Gastrocnemius medialis (tissue), 4 donors: ENCODE measurements around the gene CCDC38. TPM values are rescaled to one million over a fixed set of nuclear protein-coding genes. Genes with fewer than 3 reads are reported as not detected.

Experiments used
- ATAC-seq, 2 donors: fragments of 150-250 bp; one replicate each; pipeline ENCODE4 v1.9.1; 2016
- DNase-seq, 2 donors: peaks; one replicate each; pipeline ENCODE4 v3.0.0-alpha.2; 2019
- H3K27ac ChIP-seq, 4 donors: fragments of 200-600 bp; sonication (generic); 1 replicate in 1 of 4; 2 replicates in 3 of 4; pipeline ENCODE4 v1.5.1; 2016 to 2018; ENCODE audit warnings: mild to moderate bottlenecking in 2 of 4, moderate library complexity in 1 of 4
- H3K27me3 ChIP-seq, 3 donors: fragments of 200-600 bp; sonication (generic) in 2 of 3; 1 replicate in 1 of 3; 2 replicates in 2 of 3; pipeline versions ENCODE4 v1.5.1 to v1.6.0; 2016 to 2019; ENCODE audit warnings: mild to moderate bottlenecking in 1 of 3, moderate library complexity in 1 of 3
- H3K36me3 ChIP-seq, 2 donors: fragments of 200-600 bp; sonication (generic) in 1 of 2; one replicate each; pipeline ENCODE4 v1.5.1; 2017 to 2018
- H3K4me1 ChIP-seq, 2 donors: fragments of 200-600 bp; sonication (generic) in 1 of 2; one replicate each; pipeline ENCODE4 v1.5.1; 2016 to 2017; ENCODE audit warnings: mild to moderate bottlenecking in 2 of 2
- H3K4me3 ChIP-seq, 4 donors: fragments of 200-600 bp; sonication (generic) in 3 of 4; 1 replicate in 1 of 4; 2 replicates in 3 of 4; pipeline ENCODE4 v1.5.1; 2016 to 2019; ENCODE audit warnings: mild to moderate bottlenecking in 2 of 4
- H3K9me3 ChIP-seq, 3 donors: fragments of 200-600 bp; sonication (generic) in 2 of 3; 1 replicate in 1 of 3; 2 replicates in 2 of 3; pipeline ENCODE4 v1.5.1; 2016 to 2019
- POLR2A ChIP-seq, 2 donors: fragments of 450-650 bp; IDR thresholded peaks; one replicate each; pipeline ENCODE4 v1.6.1; 2017; ENCODE audit warnings: antibody characterized with exemption in 2 of 2, mild to moderate bottlenecking in 2 of 2, moderate library complexity in 2 of 2
- in situ Hi-C, 4 donors: fragments of 200-750 bp; cut with MboI; loops; one replicate each; pipeline versions ENCODE4 v1.15.0 to v1.8.0; 2017; ENCODE audit warnings: low sequenced_read_pairs in 4 of 4
- intact Hi-C: fragments of 100-400 bp; cut with DNase I; formaldehyde crosslinking; loops from one replicate; pipeline ENCODE4 v1.15.1; 2023; ENCODE audit warnings: low total_unique reads
- total RNA-seq, 4 donors: library from RNA; depleted of rRNA; stranded (reverse); fragments of >200 nt; gene quantifications; one replicate each; pipeline versions ENCODE4 v1.1.0 to v1.2.3, GENCODE V29; 2016
- TF ChIP-seq, protein P1 (sequence below), 5 experiments: fragments of 450-650 bp in 3 of 5; fragments of 200-600 bp in 2 of 5; sonication (generic) in 2 of 5; IDR thresholded peaks in 4 of 5; conservative IDR thresholded peaks in 1 of 5; 1 replicate in 4 of 5; 2 replicates in 1 of 5; pipeline ENCODE4 v1.5.1; 2016 to 2019; ENCODE audit warnings: antibody characterized with exemption in 5 of 5, mild to moderate bottlenecking in 3 of 5, moderate library complexity in 3 of 5

Gene CCDC38
- total RNA-seq, 4 donors from 2014 or later: not detected

DNA sequence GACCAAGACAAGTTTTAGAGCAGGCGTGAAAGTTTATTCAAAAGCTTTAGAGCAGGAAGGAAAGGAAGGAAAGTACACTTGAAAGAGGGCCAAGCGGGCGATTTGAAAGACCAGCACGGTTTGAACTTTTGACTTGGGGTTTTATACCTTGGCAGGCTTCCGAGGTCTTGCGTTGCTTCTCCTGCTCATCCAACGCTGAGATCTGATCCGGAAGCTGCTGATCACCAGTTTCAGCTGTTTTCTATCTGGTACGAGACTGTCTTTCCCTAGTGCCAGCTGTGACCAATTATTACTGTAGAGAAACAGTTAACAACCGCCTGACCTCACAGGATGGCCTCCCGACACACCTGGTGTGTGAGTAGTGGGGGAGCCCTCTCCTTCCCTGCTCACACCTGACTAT is 104.3 kb downstream of the CCDC38 start:
- intact Hi-C loops: no loop called here

DNA sequence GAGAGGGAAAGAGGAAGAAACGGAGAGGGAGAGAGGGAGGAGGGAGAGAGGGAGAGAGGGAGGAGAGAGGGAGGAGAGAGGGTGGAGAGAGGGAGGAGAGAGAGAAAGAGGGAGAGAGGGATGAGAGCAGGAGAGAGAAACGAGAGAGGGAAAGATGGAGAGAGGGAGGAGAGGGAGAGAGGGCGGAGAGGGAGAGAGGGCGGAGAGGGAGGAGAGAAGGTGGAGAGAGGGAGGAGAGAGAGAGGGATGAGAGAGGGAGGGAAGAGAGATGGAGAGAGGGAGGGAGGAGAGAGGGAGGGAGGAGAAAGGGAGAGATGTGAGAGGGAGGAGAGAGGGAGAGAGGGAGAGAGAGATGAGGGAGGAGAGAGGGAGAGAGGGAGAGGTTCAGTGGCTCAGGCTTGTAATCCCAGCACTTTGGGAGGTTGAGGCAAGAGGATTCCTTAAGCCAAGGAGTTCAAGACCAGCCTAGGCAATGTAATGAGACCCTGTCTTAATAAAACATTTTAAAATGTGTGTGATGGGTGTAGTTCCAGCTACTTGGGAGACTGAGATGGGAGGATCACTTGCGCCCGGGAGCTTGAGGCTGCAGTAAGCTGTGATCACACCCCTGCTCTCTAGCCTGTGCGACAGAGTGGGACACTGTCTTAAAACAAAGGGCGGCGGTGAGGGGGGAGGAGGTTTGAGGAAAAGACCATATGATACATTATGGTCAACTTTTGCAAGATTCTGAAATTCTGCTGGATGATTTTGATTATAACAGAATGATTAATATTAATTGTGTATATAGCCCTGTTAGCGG is 105.0 kb downstream of the CCDC38 start:
- TF ChIP-seq, protein P1, sequence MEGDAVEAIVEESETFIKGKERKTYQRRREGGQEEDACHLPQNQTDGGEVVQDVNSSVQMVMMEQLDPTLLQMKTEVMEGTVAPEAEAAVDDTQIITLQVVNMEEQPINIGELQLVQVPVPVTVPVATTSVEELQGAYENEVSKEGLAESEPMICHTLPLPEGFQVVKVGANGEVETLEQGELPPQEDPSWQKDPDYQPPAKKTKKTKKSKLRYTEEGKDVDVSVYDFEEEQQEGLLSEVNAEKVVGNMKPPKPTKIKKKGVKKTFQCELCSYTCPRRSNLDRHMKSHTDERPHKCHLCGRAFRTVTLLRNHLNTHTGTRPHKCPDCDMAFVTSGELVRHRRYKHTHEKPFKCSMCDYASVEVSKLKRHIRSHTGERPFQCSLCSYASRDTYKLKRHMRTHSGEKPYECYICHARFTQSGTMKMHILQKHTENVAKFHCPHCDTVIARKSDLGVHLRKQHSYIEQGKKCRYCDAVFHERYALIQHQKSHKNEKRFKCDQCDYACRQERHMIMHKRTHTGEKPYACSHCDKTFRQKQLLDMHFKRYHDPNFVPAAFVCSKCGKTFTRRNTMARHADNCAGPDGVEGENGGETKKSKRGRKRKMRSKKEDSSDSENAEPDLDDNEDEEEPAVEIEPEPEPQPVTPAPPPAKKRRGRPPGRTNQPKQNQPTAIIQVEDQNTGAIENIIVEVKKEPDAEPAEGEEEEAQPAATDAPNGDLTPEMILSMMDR (IDR thresholded peaks at IDR 0.05 in 4 of 5, conservative IDR thresholded peaks at IDR 0.05 in 1 of 5): no peak
- TF ChIP-seq POLR2A (IDR thresholded peaks at IDR 0.05): no peak
- Histone ChIP-seq H3K27me3 (peaks cover 0 to 4% (median 0%) of the 10 kb centered on the region in 3 donors), H3K4me3 (no peak overlapping the region), H3K9me3 (no peaks in the 10 kb centered on the region), H3K36me3 (no peaks in the 10 kb centered on the region), H3K27ac (no peak overlapping the region), H3K4me1 (peaks cover 0 to 4% of the 10 kb centered on the region in 2 donors)
- no peak for DNase-seq
- intact Hi-C loops: no loop called here
- no peak for ATAC-seq
- in situ Hi-C loops: no loop called here

More for the DNA sequence above, 104.3 kb downstream of the CCDC38 start:
- ATAC-seq: no peak
- in situ Hi-C loops: no loop called here
- H3K4me3 ChIP-seq: no peak overlapping the region
- TF ChIP-seq, protein P1 (IDR thresholded peaks at IDR 0.05 in 4 of 5, conservative IDR thresholded peaks at IDR 0.05 in 1 of 5): no peak
- TF ChIP-seq POLR2A (IDR thresholded peaks at IDR 0.05): no peak
- H3K36me3 ChIP-seq: no peaks in the 10 kb centered on the region
- no peak overlapping the region for H3K27ac ChIP-seq
- peaks cover 0 to 4% (median 0%) of the 10 kb centered on the region in 3 donors for H3K27me3 ChIP-seq
- peaks cover 0 to 4% of the 10 kb centered on the region in 2 donors for H3K4me1 ChIP-seq
- DNase-seq: no peak
- no peaks in the 10 kb centered on the region for H3K9me3 ChIP-seq

DNA sequence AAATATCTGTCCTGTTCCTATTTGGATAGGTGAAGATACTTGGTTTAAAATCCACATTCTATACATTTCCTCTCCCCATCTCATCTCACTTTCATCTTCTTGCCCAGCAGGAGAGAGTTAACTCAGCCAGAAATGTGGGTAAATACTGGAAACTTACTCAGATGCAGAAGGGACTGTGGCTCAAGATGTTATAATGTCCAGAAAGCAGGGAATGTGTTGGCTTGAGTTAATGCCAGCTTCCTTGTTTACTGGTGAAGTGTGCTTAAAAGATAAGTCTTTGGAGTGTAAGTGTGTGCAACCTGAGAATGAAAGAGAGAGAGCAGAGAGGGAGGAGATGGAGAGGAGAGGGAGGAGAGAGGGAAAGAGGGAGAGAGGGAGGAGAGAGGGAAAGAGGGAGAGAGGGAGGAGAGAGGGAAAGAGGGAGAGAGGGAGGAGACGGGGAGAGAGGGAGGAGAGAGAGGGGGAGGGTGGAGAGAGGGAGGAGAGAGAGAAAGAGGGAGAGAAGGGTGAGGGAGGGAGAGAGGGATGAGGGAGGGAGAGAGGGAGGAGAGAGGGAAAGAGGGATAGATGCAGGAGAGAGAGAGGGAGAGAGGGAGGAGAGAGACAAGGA is 105.7 kb downstream of the CCDC38 start:
- TF ChIP-seq, protein P1 (IDR thresholded peaks at IDR 0.05 in 4 of 5, conservative IDR thresholded peaks at IDR 0.05 in 1 of 5): no peak
- TF ChIP-seq POLR2A (IDR thresholded peaks at IDR 0.05): no peak

DNA sequence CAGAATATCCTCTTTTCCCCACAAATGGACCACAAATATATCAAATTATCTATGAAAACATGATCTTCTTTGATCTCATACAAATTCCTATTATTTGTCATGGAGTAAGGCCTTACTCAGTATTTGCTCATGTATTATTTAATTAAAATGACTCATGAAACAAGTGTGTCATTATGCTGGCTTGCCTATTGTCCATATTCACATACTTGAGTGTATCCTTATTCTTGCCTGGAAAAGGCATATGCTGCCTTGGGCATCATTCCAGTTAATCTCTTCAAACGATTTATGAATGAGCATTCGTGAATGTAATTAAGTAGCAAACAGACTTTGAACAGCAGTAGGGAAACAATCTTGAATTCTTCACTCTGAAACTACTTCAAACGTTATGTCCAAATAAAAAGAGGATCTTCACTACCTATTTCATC is 106.2 kb downstream of the CCDC38 start:
- Histone ChIP-seq H3K27ac (no peak overlapping the region), H3K4me3 (no peak overlapping the region), H3K9me3 (no peaks in the 10 kb centered on the region), H3K36me3 (no peaks in the 10 kb centered on the region), H3K4me1 (peaks cover 0 to 4% of the 10 kb centered on the region in 2 donors), H3K27me3 (peaks cover 0 to 4% (median 0%) of the 10 kb centered on the region in 3 donors)
- ATAC-seq: no peak
- in situ Hi-C loops (no loop called here), intact Hi-C loops (no loop called here)
- no peak for TF ChIP-seq POLR2A (IDR thresholded peaks at IDR 0.05)
- TF ChIP-seq, protein P1 (IDR thresholded peaks at IDR 0.05 in 4 of 5, conservative IDR thresholded peaks at IDR 0.05 in 1 of 5): no peak
- DNase-seq: no peak

More for the DNA sequence above, 105.7 kb downstream of the CCDC38 start:
- no peak for DNase-seq
- H3K4me1 ChIP-seq: peaks cover 0 to 4% of the 10 kb centered on the region in 2 donors
- no peak overlapping the region for H3K27ac ChIP-seq
- H3K4me3 ChIP-seq: no peak overlapping the region
- H3K27me3 ChIP-seq: peaks cover 0 to 4% (median 0%) of the 10 kb centered on the region in 3 donors
- in situ Hi-C loops: no loop called here
- H3K36me3 ChIP-seq: no peaks in the 10 kb centered on the region
- H3K9me3 ChIP-seq: no peaks in the 10 kb centered on the region
- no peak for ATAC-seq
- intact Hi-C loops: no loop called here
